ENCODE results near the gene DSTYK.

The DSTYK gene

GRCh38 chr1:205210756-205211168 lies 740 bp downstream of the DSTYK start:
- no peak for TF ChIP-seq CTCF (IDR thresholded peaks at IDR 0.05; ENCODE audit: borderline replicate concordance, control extremely low read depth, extremely low read depth, insufficient read depth, missing control alignments)
- in situ Hi-C loops (cut with MboI; ENCODE audit: low sequenced_read_pairs, unreplicated experiment): no loop called here
- DNase-seq (ENCODE audit: low spot score): peak; percentile 65

GRCh38 chr1:205208811-205209210 lies 2.7 kb downstream of the DSTYK start:
- no peak for TF ChIP-seq CTCF (IDR thresholded peaks at IDR 0.05; ENCODE audit: borderline replicate concordance, control extremely low read depth, extremely low read depth, insufficient read depth, missing control alignments)
- in situ Hi-C loops (cut with MboI; ENCODE audit: low sequenced_read_pairs, unreplicated experiment): no loop called here
- no peak for DNase-seq (ENCODE audit: low spot score)

- no peak for DNase-seq (ENCODE audit: low spot score)
- in situ Hi-C loops (cut with MboI; ENCODE audit: low sequenced_read_pairs, unreplicated experiment): no loop called here
- no peak for TF ChIP-seq CTCF (IDR thresholded peaks at IDR 0.05; ENCODE audit: borderline replicate concordance, control extremely low read depth, extremely low read depth, insufficient read depth, missing control alignments)
Observed at GRCh38 chr1:205205055-205205454, 6.4 kb downstream of the DSTYK start.

- in situ Hi-C loops (cut with MboI; ENCODE audit: low sequenced_read_pairs, unreplicated experiment): no loop called here
- no peak for TF ChIP-seq CTCF (IDR thresholded peaks at IDR 0.05; ENCODE audit: borderline replicate concordance, control extremely low read depth, extremely low read depth, insufficient read depth, missing control alignments)
- DNase-seq (ENCODE audit: low spot score): no peak
Observed at GRCh38 chr1:205204552-205204951, 7.0 kb downstream of the DSTYK start.

GRCh38 chr1:205199931-205200299 lies 11.6 kb downstream of the DSTYK start:
- in situ Hi-C loops (cut with MboI; ENCODE audit: low sequenced_read_pairs, unreplicated experiment): no loop called here
- no peak for DNase-seq (ENCODE audit: low spot score)
- TF ChIP-seq CTCF (IDR thresholded peaks at IDR 0.05; ENCODE audit: borderline replicate concordance, control extremely low read depth, extremely low read depth, insufficient read depth, missing control alignments): no peak

GRCh38 chr1:205199090-205199930 lies 12.2 kb downstream of the DSTYK start:
- in situ Hi-C loops (cut with MboI; ENCODE audit: low sequenced_read_pairs, unreplicated experiment): no loop called here
- no peak for TF ChIP-seq CTCF (IDR thresholded peaks at IDR 0.05; ENCODE audit: borderline replicate concordance, control extremely low read depth, extremely low read depth, insufficient read depth, missing control alignments)
- DNase-seq (ENCODE audit: low spot score): peak; percentile 36
